GM19238 (cell line): ENCODE results near the gene FBXO22.
"Not testable (repeated sequence)": the region's sequence is repeated elsewhere in the genome, so short reads cannot be mapped to it uniquely, and the experiment has no call there.

Experiments
- DNase-seq: peaks from one replicate; pipeline ENCODE4 v3.0.0; 2011; ENCODE audit warnings: low spot score; ENCODE audit not compliant: insufficient read length

Gene FBXO22

DNA sequence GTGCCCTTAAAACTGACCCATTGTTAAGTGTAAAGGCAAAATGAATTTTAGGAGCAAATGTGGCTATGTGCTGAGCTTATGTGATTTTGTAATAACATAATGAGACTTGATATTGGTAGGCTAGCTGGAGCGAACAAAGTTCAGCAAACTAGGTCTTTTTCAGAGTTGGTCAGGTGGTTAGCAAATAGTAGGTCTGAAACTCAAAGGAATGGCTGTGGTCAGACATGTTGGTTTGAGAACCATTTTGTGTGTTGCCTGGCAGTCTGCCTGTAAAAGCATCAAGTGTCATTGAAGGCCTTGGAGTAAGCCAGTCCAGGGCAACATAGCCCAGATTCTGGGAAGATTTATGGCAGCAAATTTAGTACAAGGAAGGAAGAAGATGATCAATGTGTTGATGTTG is 16.4 kb downstream of the FBXO22 start:
- DNase-seq, result no peak

DNA sequence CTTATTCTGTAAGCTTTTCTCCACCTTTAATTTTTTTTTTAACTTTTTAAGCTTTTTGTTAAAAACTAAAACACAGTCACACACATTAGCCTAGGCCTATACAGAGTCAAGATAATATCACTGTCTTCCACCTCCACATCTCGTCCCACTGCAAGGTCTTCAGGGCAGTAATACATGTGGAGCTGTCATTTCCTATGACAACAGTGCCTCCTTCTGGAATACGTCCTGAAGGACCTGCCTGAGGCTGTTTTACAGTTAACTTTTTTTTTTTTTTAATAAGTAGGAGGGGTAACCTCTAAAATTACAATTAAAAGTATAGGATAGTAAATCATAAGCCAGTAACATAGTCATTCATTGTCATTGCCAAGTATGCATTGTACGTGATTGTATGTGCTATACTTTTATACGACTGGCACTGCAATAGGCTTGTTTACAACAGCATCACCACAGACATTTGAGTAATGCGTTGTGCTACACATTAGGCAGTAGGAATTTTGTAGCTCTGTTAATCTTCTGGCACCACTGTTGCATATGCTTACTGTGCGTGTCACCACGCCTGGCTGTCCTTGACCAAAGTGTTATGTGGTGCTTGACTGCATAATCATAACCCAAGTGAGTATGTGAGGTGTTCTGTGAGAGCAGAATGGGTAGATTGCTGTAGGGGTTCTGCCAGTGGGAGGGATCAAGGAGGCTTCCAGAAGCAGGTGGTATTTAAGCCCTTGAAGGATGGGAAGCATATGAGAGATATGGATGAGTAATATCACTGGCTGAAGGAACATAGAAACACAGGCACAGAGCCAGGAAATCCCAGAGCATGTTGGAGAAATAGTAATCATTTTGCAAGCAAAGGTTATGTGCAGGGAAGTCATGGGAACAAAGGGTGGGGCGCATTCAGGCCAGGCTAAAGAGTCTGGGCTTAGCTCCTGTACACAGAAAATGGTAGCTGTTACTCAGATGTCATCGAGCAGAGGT is 18.3 kb downstream of the FBXO22 start:
- no peak for DNase-seq

DNA sequence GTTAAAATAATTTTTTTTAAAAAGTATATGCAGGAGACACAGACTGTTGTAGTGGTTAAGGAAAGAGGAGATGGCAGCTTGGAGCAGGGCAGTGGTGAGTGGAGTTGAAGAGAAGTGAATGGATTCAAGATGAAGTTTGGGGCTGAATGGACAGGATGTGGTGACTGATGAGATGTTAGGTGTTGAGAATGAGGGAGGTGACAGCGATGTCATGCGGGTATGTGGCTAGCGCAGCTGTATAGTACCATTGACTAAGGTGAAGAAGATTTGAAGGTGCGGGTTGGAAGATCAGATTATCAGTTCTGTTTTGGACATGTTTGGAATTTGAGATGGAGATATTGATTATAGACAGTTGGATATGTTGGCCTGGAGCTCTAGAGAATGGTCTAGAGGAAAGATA is 20.1 kb downstream of the FBXO22 start:
- no peak for DNase-seq

DNA sequence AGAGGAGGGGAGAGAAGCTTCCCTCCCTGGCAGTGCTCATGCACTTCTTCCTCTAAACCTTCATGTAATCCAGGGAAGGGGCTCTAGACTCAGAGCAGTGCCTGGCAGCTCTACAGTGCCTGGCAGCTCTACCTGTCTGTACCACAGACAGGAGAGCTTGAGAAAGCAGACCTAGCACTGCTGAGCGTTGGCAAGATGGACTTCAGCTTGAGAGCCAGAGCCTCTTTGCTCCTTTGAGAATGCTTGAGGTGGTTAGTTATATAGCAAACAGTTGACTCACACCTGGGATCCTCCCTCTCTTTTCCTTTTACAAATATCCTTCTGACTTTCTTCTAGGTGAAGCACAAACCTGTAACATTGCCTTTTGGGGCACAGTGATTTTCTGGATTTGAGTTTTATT is 20.9 kb downstream of the FBXO22 start:
- DNase-seq, result no peak

DNA sequence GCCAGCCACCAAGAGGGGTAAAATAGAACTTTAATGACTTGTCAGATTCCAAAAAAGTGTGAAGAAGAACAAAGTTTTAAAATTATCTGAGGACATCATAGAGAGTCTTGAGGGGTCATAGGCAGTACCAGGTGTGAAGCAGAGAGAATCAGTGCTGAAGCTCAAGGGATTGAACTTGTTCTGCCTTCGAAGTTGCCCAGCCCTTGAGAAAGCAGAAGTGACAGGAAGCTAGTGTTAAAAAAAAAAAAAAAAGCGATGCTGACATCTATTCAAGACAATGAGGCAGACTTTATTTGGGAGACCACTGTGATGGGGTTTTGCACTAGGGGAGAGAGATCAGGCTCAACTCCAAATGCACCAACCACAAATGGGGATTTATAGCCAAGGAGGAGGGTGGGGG is 21.8 kb downstream of the FBXO22 start:
- no peak for DNase-seq

DNA sequence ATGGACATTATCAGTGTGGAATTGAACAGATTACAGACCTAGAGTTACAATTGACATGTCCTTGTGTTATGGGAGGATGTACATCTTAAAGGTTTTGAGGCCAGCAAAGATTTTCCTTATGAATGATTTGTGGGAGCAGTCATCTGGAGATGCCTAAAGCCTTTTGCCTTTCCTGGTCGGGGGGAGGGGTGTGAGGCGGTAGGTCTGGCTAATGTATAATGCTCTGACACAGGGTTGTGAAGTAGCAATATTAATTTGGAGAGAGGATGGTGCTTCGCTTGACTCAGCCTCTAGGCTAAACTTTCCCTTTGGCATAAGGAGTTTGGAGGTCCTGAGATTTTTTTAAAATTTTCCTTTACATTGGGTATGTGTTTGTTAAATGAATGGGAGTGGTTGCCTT is 23.3 kb downstream of the FBXO22 start:
- no peak for DNase-seq

DNA sequence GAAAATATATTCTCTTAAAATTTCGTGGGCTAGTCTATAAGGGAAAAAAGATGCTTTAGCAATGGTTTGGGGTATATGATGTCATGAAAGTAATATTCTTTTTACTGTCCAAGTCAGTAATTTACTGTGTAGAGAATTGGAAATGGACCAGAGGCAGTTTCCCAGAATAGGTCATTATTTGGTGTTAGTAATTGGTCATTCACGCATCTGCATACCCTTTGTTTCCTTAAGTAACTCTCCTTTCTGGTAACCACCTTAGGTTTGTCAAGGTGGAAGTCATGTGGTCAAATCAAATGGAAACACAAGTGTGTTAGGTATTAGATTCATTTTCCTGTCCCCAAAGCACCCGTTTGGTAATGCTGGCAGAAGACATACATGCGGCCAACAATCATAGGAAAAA is 23.9 kb downstream of the FBXO22 start:
- no peak for DNase-seq

DNA sequence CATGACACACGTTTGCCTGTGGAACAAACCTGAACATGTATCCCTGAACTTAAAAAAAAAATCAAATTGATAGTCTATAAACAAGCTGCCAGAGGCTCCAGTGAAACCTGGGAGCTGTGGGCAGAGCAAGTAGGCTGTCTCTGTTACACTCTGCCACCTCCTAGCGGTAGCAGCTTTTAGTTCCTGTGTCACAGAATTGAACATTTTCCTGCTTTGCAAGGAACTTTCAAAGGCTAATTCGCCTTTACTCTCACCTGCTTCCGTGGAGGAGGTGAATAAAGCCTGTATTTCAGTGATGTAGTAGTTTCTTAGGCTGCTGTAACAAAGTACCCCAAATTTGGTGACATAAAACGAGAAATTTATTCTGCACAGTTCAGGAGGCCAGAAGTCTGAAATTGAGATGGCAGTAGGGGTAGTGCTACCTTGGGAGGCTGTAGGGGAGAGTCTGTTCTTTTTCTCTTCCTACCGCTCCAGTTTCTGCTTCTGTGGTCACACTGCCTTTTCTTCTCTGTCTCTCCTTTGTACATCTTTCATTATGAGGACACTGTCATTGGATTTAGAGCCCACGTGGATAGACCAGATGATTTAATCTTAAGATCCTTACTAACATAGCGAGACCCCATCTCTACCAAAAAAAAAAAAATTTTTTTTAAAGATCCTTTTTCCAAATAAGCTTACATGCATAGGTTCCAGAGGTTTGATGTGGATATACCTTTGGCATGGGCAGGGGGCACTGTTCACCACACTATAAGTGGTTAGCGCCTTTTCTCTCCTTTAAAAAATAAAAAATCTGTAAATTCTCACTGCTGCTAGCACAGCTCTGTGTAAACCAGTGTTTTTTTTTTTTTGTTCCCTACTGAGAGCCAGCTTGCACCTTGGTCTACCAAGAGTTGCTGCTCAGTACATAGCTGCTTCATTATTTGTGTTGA is 25.3 kb downstream of the FBXO22 start:
- DNase-seq, result no peak

DNA sequence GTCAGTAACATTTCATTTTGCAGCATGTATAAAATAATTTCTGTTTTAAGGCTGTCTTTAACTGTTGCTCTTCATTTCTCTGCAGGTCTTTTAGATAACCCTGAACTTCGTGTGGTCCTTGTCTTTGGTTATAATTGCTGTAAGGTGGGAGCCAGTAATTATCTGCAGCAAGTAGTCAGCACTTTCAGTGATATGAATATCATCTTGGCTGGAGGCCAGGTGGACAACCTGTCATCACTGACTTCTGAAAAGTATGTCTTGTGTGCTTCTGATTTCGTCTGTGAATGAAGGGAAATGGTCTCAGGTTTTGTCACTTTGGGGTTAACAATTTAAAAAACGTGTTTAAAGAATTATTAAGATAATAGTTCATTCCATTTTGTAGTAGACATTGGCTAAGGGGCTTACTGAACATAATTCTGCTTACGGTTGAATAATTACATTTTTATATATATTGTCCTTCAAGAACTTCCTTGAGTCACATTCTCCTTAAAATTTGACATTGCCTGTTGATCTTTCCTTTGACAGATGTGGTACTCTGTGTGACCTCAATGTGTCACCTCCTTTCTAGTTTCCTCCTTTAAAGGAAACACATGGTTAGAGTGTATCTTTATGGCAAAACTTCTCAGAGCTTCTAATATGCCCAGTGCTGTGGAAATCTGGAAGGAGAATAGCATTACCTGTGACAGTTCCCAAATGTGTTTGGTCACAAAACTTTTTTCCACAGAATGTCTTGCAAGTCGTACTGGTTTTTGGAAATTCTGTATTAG is 26.3 kb downstream of the FBXO22 start:
- no peak for DNase-seq

DNA sequence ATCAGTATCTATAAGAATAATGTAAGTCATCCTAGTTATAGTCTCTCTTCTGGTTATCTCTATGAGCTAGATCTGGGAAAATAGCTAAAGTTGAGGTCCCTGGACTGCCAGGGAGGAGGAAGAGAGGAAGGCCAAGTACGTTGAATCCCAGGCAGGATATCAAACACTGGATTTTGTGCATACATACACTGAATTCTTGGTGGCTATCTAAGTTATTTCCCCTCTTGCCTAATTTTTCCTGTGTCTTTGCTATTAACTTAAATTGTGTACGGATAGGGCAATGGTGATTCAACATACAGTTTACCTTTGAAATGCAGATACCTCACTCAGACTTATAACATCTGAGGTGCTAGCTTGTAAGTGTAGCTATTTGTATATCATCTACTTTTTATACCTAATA is 27.2 kb downstream of the FBXO22 start:
- DNase-seq, result no peak

DNA sequence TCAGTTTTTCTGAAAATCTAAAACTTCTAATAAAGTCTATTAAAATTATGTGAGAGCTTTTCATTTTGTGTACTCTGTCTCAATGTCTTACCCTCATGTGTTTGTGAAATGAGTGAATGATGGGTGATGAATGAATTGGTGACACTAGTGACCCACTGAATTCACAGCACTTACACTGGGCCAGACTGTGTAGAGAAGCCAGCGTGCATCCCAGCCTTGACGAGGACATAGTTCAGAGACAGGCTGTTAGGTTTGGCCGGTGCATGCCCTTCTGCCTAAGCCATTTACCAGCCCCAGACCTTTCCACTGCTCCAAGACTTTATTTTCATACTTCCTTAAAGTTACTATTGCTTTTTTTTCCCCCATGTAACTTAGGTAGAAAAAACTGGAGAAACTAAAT is 38.8 kb downstream of the FBXO22 start:
- no peak for DNase-seq

DNA sequence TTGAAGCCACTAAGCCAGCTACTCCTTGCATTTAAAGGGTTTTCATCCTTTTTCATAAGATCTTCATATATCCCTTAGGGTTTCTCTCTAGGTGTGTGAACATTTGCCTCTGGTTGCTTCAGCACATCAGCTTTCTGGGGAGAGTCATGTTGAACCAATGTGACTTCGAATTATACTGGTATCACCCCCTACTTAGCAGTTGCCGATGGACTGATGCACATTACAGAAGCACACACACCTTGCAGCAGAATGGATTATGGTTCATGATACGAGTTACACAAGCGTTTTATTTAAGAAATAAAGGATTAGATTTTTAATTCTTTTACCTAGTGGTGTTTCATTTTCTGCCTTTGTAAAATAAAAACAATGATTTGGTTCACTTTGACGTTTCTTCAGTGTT is 39.6 kb downstream of the FBXO22 start:
- no peak for DNase-seq

DNA sequence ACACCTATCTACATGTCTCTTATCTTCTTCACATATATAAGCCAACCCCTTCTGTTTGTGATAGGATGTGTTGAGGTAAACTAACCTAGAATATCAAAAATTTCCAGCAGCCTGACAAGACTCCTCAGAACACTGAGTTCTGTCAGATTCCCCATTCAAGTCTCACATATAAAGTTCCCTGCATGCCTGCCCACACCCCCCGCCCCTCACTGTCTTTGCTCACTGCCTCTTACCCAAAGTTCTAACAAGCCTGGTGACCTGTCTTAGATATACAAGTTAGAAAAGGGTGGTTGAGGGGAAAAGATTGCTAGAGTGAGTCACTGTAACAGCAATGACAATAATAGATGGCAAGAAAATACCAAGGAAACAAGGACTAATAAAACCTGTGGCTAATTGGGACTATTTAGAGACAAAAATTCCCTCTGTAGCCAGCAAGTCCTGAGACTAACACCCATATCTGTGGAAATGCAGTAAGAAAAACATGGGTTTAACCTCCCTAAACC is 40.1 kb downstream of the FBXO22 start:
- DNase-seq, result no peak

DNA sequence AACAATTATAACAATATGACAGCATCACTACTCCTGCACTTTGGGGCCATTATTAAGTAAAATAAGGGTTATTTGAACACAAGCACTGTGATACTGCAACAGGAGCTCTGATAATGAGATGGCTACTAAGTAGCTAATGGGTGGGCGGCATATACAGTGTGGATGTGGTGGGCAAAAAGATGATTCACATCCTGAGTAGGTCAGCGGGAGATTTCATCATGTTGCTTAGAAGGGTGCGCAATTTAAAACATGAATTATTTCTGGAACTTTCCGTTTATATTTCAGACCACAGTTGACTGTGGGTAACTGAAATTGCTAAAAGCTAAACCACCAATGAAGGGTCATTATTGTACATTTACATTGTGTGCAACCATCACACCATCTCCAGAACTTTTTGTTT is 42.3 kb downstream of the FBXO22 start:
- DNase-seq, result no peak

DNA sequence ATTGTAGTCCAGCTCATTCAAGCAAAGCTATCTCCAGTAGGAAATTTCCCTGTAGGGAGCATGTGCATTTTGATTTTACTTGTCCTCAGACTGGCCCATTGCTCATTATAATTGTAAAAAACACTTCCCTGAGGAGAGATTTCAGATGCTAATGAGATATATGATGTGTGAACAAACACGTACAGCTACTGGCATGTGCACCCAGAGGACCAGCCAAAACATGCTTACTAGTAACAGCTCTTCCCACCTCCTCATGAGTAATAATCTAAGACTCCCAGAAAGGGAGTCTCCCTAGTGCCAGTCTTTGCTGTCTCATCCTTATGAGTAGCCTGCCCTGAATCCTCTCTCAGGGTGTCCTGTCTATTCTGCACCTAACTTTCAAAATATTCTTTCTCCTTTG is 43.4 kb downstream of the FBXO22 start:
- no peak for DNase-seq

DNA sequence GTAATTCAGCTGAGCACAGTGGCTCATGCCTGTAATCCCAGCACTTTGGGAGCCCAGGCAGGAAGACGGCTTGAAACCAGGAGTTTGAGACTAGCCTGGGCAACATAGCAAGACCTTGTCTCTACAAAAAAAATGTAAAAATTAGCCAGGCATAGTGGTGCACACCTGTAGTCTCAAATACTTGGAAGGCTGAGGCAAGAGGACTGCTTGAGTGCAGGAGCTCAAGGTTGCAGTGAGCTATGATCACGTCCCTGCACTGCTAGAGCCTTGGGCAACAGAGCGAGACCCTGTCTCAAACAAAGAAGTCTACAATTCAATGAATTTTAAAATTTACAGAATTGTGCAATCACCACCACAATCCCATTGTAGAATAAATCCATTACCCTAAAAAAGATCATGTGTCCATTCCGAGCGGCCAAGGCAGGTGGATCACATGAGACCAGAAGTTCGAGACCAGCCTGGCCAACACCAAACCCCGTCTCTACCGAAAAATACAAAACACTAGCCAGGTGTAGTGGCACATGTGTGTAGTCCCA is 45.2 kb downstream of the FBXO22 start:
- no peak for DNase-seq

DNA sequence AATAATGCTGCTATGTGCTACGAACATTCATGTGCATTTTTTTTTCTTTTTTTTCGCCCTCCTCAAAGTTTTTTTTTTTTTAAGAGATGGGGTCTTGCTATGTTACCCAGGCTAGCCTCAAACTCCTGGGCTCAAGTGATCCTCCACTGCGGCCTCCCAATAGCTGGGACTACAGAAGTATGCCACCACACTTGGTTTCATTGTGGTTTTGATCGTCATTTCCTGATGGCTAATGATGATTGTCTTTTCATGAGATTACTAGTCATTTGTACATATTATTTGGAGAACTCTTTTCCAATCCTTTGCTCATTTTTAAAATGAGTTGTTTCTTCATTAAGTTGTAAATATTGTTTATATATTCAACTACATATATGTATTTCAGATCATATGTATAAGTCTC is 48.8 kb downstream of the FBXO22 start:
- no peak for DNase-seq

DNA sequence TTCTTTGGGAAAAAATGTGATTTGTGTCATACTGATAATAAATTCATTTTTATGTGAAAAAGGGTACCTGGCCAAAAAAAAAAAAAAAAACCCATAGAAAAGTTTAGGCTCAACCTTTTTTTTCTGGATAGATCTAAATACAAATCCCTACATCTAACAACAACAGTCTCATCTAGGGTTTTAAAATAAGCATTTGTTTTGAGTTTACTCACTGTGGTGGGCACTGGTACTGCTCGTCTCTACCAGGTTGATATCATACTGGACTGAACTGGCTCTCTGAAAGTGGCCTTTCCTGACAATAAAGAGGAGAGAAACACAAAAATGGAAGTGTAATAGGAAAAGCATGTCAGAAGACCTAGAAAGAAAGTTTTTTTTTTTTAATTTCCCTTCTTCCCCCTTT is 52.0 kb downstream of the FBXO22 start:
- no peak for DNase-seq

DNA sequence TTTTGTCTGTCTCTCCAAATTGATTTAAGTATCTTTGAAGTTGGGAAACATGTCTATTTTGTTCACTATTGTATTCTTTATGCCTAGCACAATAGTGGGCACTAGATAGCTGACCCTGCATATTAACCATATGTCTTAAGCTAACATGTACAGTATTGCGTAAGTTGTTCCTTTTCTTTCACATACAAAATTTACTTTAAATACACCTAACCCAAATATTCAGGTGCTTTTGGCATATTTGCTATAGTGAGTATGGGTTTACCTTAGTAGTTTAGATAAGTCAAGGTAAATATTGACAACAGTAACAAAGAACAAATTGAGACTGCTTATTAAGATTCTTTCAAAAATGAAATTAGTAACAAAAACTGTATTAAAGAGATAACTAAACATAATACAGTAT is 57.7 kb downstream of the FBXO22 start:
- DNase-seq, result no peak

DNA sequence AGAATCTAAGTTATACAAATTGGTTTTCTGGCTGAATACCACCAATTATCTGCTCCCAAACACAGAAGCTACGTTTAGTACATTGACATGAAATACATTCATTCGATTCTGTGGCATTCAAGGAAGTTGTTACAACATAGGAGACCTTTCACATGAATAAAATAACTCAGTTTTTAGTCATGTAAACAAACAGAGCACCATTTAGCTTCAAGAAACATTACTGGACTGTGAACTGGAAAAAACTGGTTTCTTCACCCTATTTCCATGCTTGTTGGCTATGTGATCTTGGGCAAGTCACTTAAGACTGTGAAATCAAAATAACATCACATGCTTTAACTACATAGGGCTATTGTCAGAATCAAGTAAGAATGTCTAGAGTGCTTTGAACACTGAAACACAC is 62.4 kb downstream of the FBXO22 start:
- no peak for DNase-seq

DNA sequence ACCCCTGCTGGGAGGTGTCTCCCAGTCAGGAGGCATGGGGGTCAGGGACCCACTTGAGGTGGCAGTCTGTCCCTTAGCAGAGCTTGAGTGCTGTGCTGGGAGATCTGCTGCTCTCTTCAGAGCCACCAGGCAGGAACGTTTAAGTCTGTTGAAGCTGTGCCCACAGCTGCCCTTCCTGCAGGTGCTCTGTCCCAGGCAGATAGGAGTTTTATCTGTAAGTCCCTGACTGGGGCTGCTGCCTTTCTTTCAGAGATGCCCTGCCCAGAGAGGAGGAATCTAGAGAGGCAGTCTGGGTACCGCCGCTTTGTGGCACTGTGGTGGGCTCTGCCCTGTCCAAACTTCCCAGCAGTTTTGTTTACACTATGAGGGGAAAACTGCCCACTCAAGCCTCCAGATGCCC is 73.1 kb downstream of the FBXO22 start:
- DNase-seq, result not testable (repeated sequence)
